Hippocampal formation (tissue), 2 donors: ENCODE results near the gene UPK1A.
"Not testable (repeated sequence)": the region's sequence is repeated elsewhere in the genome, so short reads cannot be mapped to it uniquely, and the experiment has no call there.

ENCODE experiments used
- DNase-seq, 2 donors: peaks; one replicate each; lab custom pipeline; 2025; lab: John Stamatoyannopoulos, UW

UPK1A gene

DNA sequence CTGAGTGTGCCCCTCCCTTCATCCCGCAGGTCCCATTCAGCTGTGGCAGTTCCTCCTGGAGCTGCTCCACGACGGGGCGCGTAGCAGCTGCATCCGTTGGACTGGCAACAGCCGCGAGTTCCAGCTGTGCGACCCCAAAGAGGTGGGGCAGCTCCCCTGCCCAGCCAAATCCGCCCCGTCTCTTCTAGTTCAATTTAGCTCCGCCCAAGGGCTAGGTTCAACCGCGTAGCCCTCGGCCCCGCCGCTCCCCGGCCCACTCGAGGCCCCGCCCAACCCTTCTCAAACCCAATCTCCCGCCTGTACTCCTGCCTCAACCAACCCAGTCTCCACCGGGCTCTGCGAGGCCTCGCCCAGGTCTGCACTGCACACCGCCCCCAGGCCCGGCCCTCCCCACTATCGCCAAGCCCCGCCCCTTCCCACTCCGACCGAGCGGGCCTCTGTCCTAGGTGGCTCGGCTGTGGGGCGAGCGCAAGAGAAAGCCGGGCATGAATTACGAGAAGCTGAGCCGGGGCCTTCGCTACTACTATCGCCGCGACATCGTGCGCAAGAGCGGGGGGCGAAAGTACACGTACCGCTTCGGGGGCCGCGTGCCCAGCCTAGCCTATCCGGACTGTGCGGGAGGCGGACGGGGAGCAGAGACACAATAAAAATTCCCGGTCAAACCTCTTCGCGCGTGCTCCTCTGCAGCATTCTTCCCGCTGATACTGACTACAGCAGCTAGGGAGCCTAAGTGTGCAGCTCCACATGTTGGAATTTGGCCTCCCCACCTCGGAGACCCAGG is 21.9 kb upstream of the UPK1A start:
- peak; percentile 50 to 64 for DNase-seq

DNA sequence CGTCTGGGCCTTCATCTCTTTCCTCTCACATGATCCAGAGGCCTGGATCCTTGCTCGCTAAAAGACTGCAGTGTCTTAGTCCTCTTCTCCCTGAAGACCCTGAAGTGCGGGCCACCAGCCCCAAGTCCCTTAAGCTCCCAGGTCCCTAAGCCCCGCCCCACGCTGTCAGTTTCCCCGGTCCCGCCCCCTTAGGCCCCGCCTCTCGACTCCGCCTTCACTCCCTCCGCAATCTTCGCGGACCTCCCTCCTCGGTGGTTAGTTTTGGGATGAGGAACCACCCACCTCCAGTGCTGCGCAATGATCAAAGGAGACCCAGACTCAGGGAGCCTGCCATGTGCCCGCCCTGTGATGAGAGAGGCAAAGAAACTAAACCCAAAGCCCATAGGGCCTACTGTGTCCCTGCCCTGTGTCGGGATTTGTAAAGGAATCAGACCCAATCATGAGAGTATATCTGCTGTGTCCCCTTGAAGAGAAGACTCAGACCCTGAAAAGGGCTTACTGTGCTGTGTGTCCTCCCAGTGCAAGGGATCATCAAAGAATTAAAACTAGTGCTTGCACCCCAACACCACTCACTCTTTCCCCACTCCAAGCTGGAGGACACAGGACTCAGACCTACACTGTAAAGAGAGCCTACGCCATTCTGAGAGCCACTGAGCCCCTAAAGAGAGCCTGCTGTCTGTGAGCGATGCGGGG is 21.2 kb upstream of the UPK1A start:
- DNase-seq, result peak; percentile 38 to 39

DNA sequence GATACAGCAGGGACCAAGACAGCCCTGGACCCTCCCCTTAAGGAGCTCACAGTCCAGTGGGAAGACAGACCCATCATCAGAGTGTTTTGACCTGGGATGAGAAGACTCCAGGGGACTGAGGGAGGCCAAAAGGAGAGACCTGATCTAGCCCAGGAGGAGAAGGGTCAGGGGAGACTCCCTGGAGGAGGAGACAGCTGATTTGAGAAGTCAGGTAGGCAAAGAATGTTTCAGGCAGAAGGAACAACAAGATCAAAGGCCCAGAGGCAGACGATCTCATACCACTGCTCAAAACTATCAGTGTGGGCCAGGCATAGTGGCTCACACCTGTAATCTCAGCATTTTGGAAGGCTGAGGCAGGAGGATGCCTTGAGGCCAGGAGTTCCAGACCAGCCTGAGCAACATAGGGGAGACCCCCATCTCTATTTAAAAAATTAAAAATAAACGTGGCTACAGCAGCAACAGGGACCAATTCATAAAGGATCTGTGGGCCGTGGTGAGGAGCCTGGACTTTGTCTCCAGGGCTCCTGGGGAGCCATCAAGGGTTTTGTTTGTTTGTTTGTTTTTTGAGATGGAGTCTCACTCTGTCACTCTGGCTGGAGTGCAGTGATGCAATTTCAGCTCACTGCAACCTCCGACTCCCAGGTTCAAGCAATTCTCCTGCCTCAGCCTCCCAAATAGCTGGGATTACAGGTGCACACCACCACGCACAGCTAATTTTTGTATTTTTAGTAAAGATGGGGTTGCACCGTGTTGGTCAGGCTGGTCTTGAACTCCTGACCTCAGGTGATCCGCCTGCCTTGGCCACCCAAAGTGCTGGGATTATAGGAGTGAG is 20.4 kb upstream of the UPK1A start:
- no peak for DNase-seq

DNA sequence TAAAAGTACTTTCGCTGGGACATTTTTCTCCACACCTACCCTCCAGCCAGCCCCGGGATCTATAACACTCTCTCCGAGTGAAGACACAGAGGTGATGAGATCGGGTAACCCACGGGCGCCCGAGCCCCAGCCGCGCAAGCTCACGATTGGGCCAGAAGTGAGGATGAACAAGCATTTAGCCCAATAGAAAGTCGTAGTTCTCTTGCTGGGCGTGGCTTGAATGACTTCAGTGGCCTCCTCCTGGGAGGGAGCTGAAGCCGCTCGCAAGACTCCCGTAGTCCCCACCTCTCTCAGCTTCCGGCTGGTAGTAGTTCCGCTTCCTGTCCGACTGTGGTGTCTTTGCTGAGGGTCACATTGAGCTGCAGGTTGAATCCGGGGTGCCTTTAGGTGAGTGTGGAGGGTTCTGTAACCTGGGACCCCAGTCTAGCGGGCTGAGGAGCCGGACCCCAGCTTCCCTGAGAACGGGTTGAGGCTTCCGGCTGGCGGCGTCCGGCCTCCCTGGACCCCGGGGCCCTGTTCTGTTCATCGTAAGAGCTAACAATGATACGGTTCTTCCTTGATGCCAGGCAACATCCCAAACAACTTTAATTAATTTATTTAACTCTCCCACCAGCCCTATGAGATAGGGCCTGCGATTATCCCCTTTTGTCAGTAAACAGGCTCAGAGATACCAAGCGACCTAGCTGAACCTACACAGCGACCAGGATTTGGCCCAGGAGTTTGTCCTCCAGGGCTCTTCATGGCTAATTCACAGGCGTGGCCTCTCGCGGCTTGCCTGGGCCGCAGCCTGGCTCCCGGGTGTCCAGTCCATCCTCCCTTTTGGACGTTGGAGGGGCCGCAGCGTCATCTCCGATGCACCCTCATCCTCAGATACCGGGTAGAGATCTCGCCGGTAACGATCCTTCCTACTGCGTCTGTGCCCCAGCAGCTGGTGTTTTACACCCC is 18.0 kb upstream of the UPK1A start, which contains the start of gene COX6B1:
Gene COX6B1 (plus strand): TSS at position 307 of the 945 bp plus-strand sequence. CDS start 2,921 bp downstream, outside the sequence.
- DNase-seq, result peak; percentile 93 to 99

DNA sequence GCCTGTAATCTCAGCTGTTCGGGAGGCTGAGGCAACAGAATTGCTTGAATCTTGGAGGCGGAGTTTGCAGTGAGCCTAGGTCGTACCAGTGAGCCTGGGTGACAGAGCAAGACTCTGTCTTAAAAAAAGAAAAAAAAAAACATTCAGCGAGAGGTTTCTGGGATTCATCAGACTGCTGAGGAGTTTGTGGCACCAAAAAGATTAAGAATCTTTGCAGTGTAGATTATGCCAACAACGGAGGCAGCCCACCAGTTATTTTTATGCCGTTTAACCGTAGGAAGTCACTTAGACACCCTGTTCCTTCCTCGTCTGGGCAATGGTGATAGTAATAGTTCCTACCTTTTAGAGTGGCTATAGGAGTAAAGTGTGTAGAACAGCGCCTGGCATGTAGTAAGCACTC is 15.7 kb upstream of the UPK1A start:
- DNase-seq, result no peak

DNA sequence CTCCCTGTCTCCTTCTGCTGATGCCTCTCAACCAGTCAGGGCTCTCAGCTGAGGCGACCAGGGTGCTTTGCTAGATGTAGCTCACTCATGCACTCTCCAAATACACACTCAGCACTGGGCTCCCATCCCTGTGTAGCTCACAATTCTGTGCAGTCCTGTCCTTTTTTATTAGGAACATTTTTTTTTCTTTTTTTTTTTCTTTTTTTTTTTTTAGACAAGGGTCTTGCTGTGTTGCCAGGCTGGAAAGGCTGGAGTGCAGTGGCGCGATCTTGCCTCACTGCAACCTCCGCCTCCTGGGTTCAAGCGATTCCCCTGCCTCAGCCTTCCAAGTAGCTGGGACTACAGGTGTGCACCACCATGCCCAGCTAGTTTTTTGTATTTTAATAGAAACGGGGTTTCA is 11.5 kb upstream of the UPK1A start:
- not testable (repeated sequence) for DNase-seq

DNA sequence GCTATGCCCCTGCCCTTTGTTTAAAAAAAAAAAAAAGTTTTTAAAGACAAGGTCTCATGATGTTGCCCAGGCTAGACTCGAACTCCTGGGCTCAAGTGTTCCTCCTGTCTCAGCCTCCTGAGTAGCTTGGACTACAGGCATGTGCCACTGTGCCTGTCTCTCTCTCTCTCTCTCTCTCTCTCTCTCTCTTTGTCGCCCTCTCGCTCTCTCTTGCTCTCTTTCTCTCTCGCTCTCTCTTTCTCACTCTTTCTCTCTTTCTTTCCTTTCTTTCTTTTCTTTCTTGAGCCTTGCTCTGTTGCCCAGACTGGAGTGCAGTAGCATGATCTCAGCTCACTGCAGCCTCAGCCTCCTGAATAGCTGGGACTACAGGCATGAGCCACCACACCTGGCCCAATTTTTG is 10.7 kb upstream of the UPK1A start:
- no peak for DNase-seq

DNA sequence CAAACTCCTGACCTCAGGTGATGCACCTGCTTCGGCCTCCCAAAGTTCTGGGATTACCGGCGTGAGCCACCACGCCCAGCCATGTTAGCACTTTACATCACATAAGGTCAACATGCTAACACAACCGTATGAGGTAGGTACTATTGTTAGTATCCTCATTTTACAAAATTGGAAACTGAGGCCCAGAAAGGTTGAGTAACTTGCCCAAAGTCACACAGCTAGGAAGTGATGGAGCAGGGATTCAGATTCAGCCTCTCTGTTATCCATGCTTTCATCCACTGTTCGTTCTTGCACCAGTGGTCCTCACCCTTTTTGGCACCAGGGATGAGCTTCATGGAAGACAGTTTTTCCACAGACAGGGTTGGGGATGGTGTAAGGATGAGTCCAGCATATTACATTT is 9.6 kb upstream of the UPK1A start:
- DNase-seq, result no peak

DNA sequence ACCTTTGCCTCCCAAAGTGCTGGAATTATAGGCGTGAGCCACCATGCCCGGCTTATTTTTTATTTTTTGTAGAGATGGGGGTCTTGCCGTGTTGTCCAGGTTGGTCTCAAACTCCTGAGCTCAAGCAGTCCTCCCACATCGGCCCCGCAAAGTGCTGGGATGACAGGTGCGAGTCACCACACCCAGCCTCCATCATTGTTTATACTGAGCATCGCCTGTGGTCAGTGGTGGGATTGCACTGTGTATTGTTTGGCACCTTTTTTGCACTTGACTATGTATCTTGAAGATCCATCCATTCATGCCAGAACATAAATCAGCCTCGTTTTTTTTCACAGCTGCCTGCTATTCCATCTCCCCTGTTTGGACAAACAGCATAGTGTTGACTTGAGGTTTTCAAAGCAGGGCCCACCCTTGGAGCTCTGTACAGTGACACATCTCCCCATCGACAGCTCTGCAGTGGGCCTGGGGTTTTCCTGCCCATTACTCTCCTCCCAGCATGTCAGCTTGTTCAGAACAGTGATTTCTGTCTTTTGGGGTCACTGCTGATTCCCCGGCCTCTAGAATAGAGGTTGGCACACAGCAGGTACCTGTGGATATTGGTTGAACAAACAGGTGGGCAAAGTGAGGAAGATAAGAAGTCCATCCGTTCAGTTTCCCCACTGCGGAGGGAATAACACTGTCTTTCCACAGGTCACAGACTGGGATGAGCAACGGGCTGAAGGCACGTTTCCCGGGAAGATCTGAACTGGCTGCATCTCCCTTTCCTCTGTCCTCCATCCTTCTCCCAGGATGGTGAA is 8.2 kb upstream of the UPK1A start:
- DNase-seq, result no peak

DNA sequence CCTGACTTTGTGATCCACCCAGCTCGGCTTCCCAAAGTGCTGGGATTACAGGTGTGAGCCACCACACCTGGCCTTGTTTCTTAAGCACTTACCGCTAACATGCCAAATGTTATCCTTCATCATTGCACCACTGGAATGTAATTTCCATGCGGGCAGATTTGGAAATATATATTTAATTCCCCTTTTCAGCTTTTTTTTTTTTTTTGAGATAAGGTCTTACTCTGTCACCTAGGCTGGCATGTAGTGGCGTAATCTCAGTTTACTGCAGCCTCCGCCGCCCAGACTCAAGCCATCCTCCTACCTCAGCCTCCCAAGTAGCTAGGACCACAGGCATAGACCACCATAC is 4.3 kb upstream of the UPK1A start:
- no peak for DNase-seq

DNA sequence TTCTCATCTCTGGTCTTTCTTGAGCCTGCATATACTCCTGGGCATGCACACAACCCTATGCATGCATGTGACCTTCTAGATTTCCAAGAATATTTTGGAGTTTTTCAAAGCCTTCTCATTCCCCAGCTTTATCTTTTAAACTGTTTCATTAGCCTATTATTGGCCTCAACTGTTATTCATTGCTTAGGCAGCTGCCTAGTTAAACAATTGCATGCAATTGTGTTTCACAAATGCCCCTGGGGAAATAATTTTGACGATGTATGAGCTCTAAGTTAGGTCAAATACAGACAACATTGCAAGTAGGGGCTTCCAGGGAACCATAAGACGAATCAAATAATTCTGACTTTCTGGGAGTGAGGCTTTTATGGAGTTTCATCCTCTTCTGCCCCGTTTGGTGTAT is 2.3 kb upstream of the UPK1A start:
- DNase-seq, result no peak

DNA sequence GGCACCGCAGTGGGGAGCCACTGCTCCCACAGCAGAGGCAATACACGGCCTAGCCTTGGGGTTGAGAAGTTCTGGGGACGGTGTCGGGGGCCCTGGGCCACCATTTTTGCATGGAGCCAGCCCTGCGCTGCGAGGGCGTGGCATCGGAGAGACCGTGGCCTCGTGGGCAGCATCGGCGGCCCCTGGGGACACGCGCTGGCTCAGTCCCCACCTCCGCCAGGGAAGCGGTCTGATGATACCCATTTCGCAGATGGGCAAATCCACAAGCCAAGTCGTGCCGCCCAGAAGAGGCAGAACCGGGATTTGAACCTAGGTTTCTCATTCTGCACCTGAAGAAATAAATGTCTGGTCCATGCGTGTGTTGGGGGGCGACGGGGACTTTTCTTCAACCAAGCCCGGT is 1.2 kb upstream of the UPK1A start:
- DNase-seq, result no peak

DNA sequence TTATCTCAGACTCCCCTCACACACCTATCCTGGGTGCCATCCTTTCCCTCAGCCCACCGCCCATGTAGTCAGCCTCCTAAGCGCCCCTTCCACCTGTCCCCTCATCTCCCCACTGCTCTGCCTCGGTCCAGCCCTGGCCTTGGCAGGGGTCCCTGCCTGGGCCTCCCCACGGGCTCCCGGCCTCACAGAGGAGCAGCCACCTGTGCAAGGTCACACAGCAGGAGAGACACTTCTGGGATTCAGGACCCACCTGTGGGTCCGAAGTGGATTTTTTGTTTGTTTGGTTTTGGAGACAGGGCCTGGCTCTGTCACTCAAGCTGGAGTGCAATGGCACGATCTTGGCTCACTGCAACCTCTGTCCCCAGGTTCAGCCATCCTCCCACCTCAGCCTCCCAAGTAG is 713 bp upstream of the UPK1A start:
- DNase-seq, result no peak

DNA sequence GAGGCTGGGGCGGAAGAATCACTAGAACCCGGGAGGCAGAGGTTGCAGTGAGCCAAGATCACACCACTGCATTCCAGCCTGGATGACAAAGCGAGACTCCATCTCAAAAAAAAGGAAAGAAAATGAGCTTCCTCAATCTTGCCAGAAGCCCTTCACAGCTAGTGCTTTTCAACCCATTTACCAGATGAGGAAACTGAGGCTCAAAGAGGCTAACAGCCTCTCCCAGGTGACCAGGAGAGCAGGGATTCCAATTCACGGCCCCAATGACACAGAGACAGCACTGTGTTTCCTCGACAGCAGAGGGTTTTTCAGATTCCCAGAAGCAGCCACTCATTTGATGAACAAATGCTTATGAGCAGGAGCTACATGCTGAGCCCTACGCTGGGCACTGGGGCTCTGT is 3.2 kb downstream of the UPK1A start:
- DNase-seq, result no peak

DNA sequence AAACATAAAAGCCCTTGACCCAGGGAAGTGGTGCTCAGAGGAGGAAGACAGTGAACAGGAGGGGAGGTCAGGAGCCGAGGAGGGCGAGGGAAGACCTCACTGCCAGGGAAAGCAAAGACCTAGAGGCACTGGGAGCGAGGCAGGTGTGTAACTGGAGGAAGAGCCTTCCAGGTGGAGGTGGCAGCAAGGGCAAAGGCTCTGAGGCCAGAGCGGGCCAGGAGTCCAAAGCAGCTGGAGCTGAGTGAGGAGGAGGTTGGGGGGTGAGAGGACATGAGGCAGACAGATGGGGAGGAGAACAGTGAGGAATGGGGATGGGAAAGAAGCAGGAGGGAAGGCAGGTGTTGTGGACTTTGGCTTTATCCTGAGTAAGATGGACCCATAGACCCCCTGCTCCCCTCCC is 3.7 kb downstream of the UPK1A start:
- DNase-seq, result no peak

DNA sequence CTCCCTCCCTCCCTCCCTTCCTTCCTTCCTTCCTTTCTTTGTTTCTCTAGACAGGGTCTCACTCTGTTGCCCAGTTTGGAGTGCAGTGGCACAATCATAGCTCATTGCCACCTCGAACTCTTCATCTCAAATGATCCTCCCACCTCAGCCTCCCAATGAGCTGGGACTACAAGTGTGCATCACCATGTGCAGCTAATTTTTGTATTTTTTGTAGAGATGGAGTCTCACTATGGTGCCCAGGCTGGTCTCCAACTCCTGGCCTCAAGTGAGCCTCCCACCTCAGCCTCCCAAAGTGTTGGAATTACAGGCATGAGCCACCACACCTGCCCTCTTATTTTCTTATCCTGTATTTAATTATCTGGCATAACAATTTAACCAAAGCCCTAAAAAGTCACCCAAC is 4.4 kb downstream of the UPK1A start:
- DNase-seq, result no peak

DNA sequence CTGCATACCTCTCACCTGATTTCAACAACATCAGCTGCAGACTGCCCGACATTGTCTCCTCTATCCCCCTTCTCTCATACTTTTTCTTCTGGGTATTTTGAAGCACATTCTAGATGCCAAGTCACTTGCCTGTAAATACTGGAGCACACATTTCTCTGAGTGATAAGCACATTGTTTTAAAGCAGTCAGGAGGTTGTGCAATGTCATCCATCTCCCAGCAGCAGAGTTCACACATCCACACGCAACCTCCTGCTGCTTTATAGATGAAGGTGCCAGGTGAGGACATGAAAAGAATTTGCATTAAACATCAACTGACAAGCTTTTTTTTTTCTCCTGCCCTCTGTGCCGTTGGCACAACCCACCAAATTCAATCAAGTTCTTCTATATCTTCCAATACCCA is 5.5 kb downstream of the UPK1A start:
- DNase-seq, result no peak

DNA sequence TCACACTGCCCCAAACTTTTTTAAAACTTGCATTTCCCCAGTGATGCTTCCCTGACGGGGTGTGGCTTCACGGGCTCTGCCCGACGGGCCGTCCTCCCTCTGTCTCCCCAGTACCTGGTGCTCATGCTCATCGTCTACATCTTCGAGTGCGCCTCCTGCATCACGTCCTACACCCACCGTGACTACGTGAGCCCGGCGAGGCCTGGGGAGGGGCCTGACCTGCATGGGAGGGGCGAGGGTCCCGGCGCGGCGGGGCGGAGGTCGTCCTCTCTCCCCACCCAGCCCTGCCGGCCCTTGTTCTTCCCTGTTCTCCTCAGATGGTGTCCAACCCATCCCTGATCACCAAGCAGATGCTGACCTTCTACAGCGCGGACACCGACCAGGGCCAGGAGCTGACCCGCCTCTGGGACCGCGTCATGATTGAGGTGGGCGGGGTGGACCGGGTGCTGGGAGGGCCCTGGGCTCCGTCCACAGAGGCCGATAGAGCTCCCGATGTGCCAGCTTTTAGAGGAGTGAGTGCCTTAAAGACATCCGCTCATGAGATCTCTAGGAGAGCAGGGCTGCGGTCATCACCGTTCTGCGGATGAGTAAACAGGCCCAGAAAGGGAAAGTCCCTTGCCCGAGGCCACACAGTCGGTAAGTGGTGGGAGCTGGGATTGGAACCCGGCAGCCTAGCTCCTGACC is 6.9 kb downstream of the UPK1A start:
- no peak for DNase-seq

DNA sequence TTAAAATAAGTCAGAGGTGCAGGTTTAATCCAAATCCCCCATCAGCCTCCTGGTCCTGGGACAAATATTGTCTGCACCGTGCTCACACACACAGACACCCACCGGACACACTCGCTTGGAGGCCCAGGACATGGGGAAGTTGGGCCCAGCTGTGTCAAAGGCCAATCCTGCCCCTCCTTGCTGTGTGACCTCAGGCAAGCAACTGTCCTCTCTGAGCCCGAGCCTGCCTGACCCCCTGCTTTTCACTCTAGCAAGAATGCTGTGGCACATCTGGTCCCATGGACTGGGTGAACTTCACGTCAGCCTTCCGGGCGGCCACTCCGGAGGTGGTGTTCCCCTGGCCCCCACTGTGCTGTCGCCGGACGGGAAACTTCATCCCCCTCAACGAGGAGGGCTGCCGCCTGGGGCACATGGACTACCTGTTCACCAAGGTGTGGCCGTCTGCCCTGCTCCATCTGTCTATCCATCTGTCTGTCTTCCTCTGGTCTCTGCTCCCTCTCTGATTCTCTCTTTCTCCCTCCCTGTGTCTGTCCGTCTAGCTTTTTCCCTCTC is 9.3 kb downstream of the UPK1A start:
- no peak for DNase-seq

DNA sequence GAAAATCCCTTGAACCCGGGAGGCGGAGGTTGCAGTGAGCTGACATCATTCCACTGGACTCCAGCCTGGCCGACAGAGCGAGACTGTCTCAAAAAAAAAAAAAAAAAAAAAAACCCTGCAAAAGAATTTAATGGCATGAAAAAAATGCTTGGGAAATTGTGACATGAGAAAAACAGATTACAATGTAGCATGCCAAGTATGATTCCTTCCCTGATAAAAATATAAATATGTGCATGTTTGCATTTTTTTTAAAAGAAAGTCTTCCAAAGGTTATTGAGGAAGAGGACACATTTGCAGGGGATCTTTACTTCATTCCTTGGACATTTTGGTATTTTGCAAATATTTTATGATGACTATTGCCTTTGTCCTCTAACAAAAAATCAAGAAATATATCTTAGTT is 23.5 kb downstream of the UPK1A start:
- no peak for DNase-seq
